Esophagus muscularis mucosa (tissue), 4 donors: ENCODE results near the gene TBC1D22A. TPM values are rescaled to one million over a fixed set of nuclear protein-coding genes. Genes with fewer than 3 reads are reported as not detected.

Experiments
- DNase-seq: peaks from one replicate; pipeline ENCODE4 v3.0.0-alpha.2; 2017; ENCODE audit errors: extremely low spot score
- H3K27ac ChIP-seq, 4 donors: fragments of 200-600 bp; sonication (generic); replicated peaks in 1 of 4; 1 replicate in 3 of 4; 2 replicates in 1 of 4; pipeline ENCODE4 v1.5.1; 2016 to 2019; ENCODE audit warnings: mild to moderate bottlenecking in 1 of 4
- H3K27me3 ChIP-seq, 4 donors: fragments of 200-600 bp; sonication (generic); one replicate each; pipeline versions ENCODE4 v1.5.1 to v1.6.0; 2016 to 2019
- H3K36me3 ChIP-seq, 4 donors: fragments of 200-600 bp; sonication (generic); one replicate each; pipeline ENCODE4 v1.5.1; 2016 to 2019
- H3K4me1 ChIP-seq, 4 donors: fragments of 200-600 bp; sonication (generic); one replicate each; pipeline ENCODE4 v1.5.1; 2016 to 2019
- H3K4me3 ChIP-seq, 4 donors: fragments of 200-600 bp; sonication (generic); 1 replicate in 2 of 4; 2 replicates in 2 of 4; pipeline ENCODE4 v1.5.1; 2016 to 2019; ENCODE audit warnings: mild to moderate bottlenecking in 4 of 4, moderate library complexity in 1 of 4
- H3K9me3 ChIP-seq, 4 donors: fragments of 200-600 bp; sonication (generic); 1 replicate in 3 of 4; 2 replicates in 1 of 4; pipeline ENCODE4 v1.5.1; 2016 to 2019
- EP300 ChIP-seq: sonication (generic); formaldehyde crosslinking; IDR thresholded peaks from one replicate; pipeline ENCODE4 v1.6.1; 2017; ENCODE audit warnings: antibody characterized with exemption
- POLR2A ChIP-seq: fragments of 450-650 bp; IDR thresholded peaks from one replicate; pipeline ENCODE4 v1.6.1; 2017; ENCODE audit warnings: antibody characterized with exemption, moderate library complexity, mild to moderate bottlenecking, low read depth
- POLR2AphosphoS5 ChIP-seq, 2 donors: sonication (generic); formaldehyde crosslinking; IDR thresholded peaks; one replicate each; pipeline ENCODE4 v1.6.1; 2017; ENCODE audit warnings: antibody characterized with exemption in 2 of 2
- WGBS: methylation state at CpG from one replicate; pipeline ENCODE4 v1.1.5; 2018; 5-methylcytosine and 5-hydroxymethylcytosine counted together
- intact Hi-C: fragments of 100-400 bp; cut with DNase I; formaldehyde crosslinking; loops from one replicate; pipeline ENCODE4 v1.15.1; 2023
- total RNA-seq, 4 donors: library from RNA; depleted of rRNA; stranded (reverse); fragments of >200 nt; gene quantifications; one replicate each; pipeline versions ENCODE4 v1.1.0 to v1.2.1, GENCODE V29; 2016
- TF ChIP-seq, protein P1 (sequence below), 3 experiments: fragments of 200-600 bp in 2 of 3; fragments of 450-650 bp in 1 of 3; sonication (generic) in 2 of 3; IDR thresholded peaks; one replicate each; pipeline ENCODE4 v1.5.1; 2017 to 2019; ENCODE audit warnings: antibody characterized with exemption in 3 of 3, mild to moderate bottlenecking in 2 of 3, moderate library complexity in 1 of 3

Gene TBC1D22A
- total RNA-seq, 4 donors from 2014 or later = 15.2 to 20.7 (median 18.8) TPM

DNA sequence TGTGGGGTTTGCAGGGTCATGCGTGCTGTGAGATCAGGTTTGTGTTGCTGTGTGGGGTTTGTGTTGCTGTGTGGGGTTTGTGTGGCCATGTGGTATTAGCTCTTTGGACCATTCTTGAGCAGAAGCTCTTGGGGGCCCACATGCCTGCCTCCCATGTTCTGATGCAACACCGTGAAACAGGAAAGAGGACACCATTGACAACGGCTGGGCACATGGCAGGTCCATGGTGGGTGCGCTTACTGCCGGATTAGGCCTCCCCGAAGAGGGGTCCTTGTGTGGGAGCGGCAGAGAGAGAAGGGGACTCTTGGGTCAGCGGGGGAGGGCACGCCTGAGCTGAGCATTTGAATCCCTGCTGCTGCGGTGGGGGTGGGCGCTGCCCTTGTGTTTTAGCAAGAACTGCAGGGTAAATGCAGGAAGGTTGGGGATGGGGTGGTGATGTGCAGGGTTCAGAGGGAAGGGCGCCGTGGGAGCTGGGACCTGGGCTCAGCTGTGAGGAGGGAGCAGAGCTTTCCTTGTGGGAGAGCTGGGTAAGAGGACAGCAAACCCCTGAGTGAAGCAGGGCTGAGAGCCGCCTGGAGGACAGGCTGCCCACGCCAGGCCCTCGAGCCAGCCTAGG lies 361.5 kb downstream of the TBC1D22A start:
- Histone ChIP-seq H3K4me1 (no peaks in the 10 kb centered on the region), H3K27ac (no peak overlapping the region), H3K36me3 (peaks cover 0 to 3% (median 0%) of the 10 kb centered on the region in 4 donors), H3K9me3 (no peaks in the 10 kb centered on the region), H3K27me3 (no peaks in the 10 kb centered on the region), H3K4me3 (no peak overlapping the region)
- 96% methylated on average over 16 of the region's 16 CpGs for WGBS
- DNase-seq = no peak
- intact Hi-C loops = no loop called here
- TF ChIP-seq, protein P1, sequence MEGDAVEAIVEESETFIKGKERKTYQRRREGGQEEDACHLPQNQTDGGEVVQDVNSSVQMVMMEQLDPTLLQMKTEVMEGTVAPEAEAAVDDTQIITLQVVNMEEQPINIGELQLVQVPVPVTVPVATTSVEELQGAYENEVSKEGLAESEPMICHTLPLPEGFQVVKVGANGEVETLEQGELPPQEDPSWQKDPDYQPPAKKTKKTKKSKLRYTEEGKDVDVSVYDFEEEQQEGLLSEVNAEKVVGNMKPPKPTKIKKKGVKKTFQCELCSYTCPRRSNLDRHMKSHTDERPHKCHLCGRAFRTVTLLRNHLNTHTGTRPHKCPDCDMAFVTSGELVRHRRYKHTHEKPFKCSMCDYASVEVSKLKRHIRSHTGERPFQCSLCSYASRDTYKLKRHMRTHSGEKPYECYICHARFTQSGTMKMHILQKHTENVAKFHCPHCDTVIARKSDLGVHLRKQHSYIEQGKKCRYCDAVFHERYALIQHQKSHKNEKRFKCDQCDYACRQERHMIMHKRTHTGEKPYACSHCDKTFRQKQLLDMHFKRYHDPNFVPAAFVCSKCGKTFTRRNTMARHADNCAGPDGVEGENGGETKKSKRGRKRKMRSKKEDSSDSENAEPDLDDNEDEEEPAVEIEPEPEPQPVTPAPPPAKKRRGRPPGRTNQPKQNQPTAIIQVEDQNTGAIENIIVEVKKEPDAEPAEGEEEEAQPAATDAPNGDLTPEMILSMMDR (IDR thresholded peaks at IDR 0.05) = no peak
- no peak for TF ChIP-seq POLR2A
- TF ChIP-seq EP300 = no peak
- no peak for TF ChIP-seq POLR2AphosphoS5 (IDR thresholded peaks at IDR 0.05)

DNA sequence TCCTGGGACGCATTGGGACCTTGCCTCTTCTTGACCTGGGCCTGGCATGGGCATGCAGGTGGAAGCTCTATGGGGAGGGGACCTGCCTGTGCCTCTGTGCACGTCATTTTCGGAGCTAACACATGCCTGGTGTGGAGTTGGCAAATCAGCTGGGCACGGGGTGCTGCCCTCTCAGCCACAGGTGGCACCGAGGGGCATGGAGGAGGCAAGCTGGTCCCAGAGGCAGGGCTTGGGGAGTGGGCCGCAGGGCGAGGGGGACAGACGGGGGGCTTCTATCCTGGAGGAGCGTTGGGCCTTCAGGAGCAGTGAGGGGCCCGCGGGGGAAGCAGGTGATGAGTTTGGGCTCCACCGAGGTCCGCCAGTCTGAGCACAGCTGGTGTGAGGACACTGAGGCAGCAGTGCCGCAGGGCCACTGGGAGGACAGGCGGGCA lies 362.0 kb downstream of the TBC1D22A start:
- peaks cover 0 to 3% (median 0%) of the 10 kb centered on the region in 4 donors for H3K36me3 ChIP-seq
- H3K27me3 ChIP-seq = no peaks in the 10 kb centered on the region
- no peaks in the 10 kb centered on the region for H3K9me3 ChIP-seq
- no peaks in the 10 kb centered on the region for H3K4me1 ChIP-seq
- no peak for DNase-seq
- 96% methylated on average over 13 of the region's 15 CpGs for WGBS
- intact Hi-C loops = no loop called here
- H3K4me3 ChIP-seq = no peak overlapping the region
- no peak overlapping the region for H3K27ac ChIP-seq
- no peak for TF ChIP-seq POLR2A
- TF ChIP-seq EP300 = no peak
- TF ChIP-seq POLR2AphosphoS5 (IDR thresholded peaks at IDR 0.05) = no peak
- TF ChIP-seq, protein P1 (IDR thresholded peaks at IDR 0.05) = no peak

DNA sequence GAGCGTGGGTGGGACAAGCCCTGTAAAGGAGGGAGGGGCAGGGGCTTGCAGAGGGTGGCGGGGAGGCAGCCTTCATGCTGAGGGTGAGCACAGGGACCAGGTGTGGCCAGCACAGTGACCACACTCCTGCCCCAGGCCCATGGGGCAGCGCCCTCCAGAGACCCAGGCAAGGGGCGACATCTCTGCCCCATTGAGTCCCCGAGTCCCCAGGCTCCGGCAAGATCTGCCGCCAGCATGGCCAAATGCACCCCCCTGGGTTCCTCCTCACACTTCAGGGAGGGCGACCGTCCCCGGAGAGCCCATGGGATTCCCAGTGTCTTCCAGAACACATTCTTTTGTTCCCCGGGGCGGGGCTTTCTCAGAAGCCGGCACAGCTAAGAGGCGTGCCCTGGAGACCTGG lies 362.5 kb downstream of the TBC1D22A start:
- H3K27me3 ChIP-seq = no peaks in the 10 kb centered on the region
- TF ChIP-seq POLR2A = no peak
- TF ChIP-seq, protein P1 (IDR thresholded peaks at IDR 0.05) = no peak
- no peak for TF ChIP-seq POLR2AphosphoS5 (IDR thresholded peaks at IDR 0.05)
- TF ChIP-seq EP300 = no peak
- H3K4me1 ChIP-seq = no peaks in the 10 kb centered on the region
- DNase-seq = no peak
- H3K27ac ChIP-seq = no peak overlapping the region
- 80% methylated on average over 14 of the region's 14 CpGs for WGBS
- intact Hi-C loops = no loop called here
- H3K4me3 ChIP-seq = no peak overlapping the region
- no peaks in the 10 kb centered on the region for H3K9me3 ChIP-seq
- peaks cover 0 to 3% (median 0%) of the 10 kb centered on the region in 4 donors for H3K36me3 ChIP-seq

DNA sequence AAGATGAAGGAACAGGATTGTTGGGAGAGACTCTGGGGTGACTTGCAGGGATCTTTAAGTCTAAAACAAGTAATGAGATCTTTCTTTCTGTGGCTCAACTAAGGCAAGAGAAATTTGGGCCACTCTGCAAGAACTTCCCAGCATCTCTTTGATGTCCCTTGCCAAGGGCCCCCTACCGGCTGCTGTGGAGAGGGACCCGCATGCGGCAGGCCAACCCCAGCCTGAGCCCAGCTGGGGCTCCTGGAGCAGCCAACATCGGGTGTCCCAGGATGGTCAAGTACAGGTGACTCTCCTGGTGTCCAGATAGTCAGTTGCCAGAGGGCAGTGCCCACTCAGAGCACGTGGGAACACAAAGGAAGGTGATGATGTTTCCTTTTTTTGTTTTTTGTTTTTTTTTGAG lies 363.2 kb downstream of the TBC1D22A start:
- TF ChIP-seq EP300 (no peak), POLR2A (no peak), POLR2AphosphoS5 (IDR thresholded peaks at IDR 0.05) (no peak)
- no peak overlapping the region for H3K27ac ChIP-seq
- no peak for DNase-seq
- WGBS = 89% methylated on average over 5 of the region's 5 CpGs
- no peaks in the 10 kb centered on the region for H3K9me3 ChIP-seq
- intact Hi-C loops = no loop called here
- no peaks in the 10 kb centered on the region for H3K4me1 ChIP-seq
- H3K4me3 ChIP-seq = no peak overlapping the region
- peaks cover 0 to 3% (median 0%) of the 10 kb centered on the region in 4 donors for H3K36me3 ChIP-seq
- no peaks in the 10 kb centered on the region for H3K27me3 ChIP-seq

DNA sequence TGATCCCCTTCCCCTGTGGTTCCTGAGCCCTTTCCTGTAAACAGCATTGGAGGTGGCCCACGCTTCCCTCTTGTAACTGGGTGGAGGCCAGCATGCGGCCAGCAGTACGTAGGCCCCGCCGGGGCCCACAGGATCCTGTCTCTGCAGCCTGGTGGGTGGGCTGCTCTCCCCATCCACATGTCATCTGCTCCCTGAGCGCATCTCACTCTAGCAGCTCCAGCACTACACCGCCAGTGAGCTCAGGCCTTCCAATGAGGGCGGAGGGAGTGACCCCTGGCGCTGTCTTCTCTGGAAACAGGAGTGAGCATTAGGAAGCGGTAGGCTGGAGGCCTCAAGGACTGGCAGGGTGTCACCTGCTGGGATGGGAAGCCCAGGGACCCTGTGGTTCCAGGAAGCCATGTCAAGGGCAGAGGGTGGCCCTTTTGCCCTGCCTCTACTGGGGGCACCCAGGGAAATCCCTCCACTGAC lies 363.9 kb downstream of the TBC1D22A start:
- no peak for TF ChIP-seq EP300
- TF ChIP-seq POLR2A = no peak
- TF ChIP-seq POLR2AphosphoS5 (IDR thresholded peaks at IDR 0.05) = no peak
- TF ChIP-seq, protein P1 (IDR thresholded peaks at IDR 0.05) = no peak
- Histone ChIP-seq H3K27ac (no peak overlapping the region), H3K9me3 (no peaks in the 10 kb centered on the region), H3K4me3 (no peak overlapping the region), H3K27me3 (no peaks in the 10 kb centered on the region), H3K36me3 (peaks cover 0 to 8% (median 1%) of the 10 kb centered on the region in 4 donors), H3K4me1 (no peaks in the 10 kb centered on the region)
- intact Hi-C loops = no loop called here
- DNase-seq = no peak
- 96% methylated on average over 9 of the region's 10 CpGs for WGBS
